Thoracic aorta (tissue), 2 donors: Measurements from ENCODE around the gene CLCNKA. TPM values are rescaled to one million over a fixed set of nuclear protein-coding genes. Genes with fewer than 3 reads are reported as not detected.

Source experiments
- ATAC-seq: fragments of 150-250 bp; one replicate; pipeline ENCODE4 v1.8.0; 2017; ENCODE audit warnings: low read depth; ENCODE audit not compliant: insufficient number of reproducible peaks, low FRiP score
- DNase-seq: peaks from one replicate; pipeline ENCODE4 v3.0.0-alpha.2; 2020; ENCODE audit warnings: low spot score
- H3K27ac ChIP-seq, 2 donors: fragments of 200-600 bp; sonication (generic); 1 replicate in 1 of 2; 2 replicates in 1 of 2; pipeline ENCODE4 v1.5.1; 2016; ENCODE audit warnings: mild to moderate bottlenecking in 2 of 2, moderate library complexity in 2 of 2
- H3K27me3 ChIP-seq: fragments of 200-600 bp; sonication (generic); replicated peaks from 2 replicates; pipeline ENCODE4 v1.6.0; 2016; ENCODE audit warnings: mild to moderate bottlenecking; ENCODE audit not compliant: insufficient read depth
- H3K36me3 ChIP-seq: fragments of 200-600 bp; sonication (generic); one replicate; pipeline ENCODE4 v1.5.1; 2016
- H3K4me1 ChIP-seq, 2 donors: fragments of 200-600 bp; sonication (generic); 1 replicate in 1 of 2; 2 replicates in 1 of 2; pipeline versions ENCODE4 v1.5.1 to v1.6.0; 2016; ENCODE audit warnings: low read depth in 2 of 2, mild to moderate bottlenecking in 1 of 2; ENCODE audit not compliant: control insufficient read depth in 1 of 2
- H3K4me3 ChIP-seq: fragments of 200-600 bp; sonication (generic); 2 replicates; pipeline ENCODE4 v1.5.1; 2016; ENCODE audit warnings: mild to moderate bottlenecking
- H3K9me3 ChIP-seq: fragments of 200-600 bp; sonication (generic); 2 replicates; pipeline ENCODE4 v1.5.1; 2016
- total RNA-seq, 2 donors: library from RNA; depleted of rRNA; stranded (reverse); fragments of >200 nt; gene quantifications; one replicate each; pipeline versions ENCODE4 v1.1.0 to v1.2.3, GENCODE V29; 2016
- TF ChIP-seq, protein P1 (sequence below): fragments of 200-600 bp; sonication (generic); IDR thresholded peaks from one replicate; pipeline ENCODE4 v1.5.1; 2019; ENCODE audit warnings: antibody characterized with exemption

Gene CLCNKA
- total RNA-seq, 2 donors from 2014 or later = 4.7 TPM; not detected in 1

DNA sequence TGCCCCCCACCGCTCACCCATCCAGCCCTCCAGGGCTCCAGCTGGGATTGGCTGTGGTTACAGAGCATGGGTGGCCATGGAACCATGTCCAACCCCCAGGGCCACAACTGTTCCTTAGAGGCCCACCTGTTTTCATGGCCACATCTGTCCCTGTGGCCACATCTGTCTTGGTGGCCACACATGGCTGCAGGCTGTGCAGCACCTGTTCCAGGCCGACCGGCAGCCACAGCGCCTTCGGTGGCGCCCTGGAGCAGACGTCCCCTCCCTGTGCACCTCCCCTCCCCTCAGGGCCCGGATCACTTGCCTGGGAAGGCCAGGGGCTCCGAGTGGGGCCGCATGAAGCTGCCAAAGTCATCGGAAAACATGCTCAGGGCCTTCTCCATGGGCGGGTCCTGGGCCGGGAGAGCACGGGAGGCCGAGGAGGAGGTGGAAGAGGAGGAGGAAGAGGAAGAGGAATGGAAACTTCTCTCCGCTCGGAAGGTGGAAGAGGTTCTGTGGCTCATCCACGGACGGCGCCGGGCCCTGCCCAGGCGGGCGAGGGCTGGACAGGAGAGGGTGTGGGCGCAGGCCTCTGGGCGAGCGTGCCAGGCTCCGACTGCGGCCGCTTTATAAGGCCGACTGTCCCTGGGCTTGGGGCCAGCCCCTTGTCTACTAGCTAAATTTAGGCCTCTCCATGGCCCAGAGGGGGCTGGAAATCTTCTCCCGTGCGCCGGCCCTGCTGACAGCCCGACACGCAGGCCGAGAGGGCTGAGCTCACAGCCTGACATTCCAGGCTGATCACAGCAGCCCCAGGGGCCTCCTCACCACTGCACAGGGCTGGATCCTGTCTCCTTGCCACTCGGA, 4.2 kb upstream of the CLCNKA start, which contains the start of gene HSPB7:
Gene HSPB7, minus strand, starts transcription at position 583 of the 843 bp plus-strand sequence. Its CDS starts 80 bp downstream, at position 503.
- peaks cover 8% of the 10 kb centered on the region for H3K36me3 ChIP-seq
- peak within 1 kb of the TSS; percentile 97 to 100 for H3K27ac ChIP-seq
- ATAC-seq (peak; percentile 8), DNase-seq (peak; percentile 65)
- H3K4me3 ChIP-seq = peak within 1 kb of the TSS; percentile 83
- H3K4me1 ChIP-seq = peaks cover 40 to 71% of the 10 kb centered on the region in 2 donors
- TF ChIP-seq, protein P1, sequence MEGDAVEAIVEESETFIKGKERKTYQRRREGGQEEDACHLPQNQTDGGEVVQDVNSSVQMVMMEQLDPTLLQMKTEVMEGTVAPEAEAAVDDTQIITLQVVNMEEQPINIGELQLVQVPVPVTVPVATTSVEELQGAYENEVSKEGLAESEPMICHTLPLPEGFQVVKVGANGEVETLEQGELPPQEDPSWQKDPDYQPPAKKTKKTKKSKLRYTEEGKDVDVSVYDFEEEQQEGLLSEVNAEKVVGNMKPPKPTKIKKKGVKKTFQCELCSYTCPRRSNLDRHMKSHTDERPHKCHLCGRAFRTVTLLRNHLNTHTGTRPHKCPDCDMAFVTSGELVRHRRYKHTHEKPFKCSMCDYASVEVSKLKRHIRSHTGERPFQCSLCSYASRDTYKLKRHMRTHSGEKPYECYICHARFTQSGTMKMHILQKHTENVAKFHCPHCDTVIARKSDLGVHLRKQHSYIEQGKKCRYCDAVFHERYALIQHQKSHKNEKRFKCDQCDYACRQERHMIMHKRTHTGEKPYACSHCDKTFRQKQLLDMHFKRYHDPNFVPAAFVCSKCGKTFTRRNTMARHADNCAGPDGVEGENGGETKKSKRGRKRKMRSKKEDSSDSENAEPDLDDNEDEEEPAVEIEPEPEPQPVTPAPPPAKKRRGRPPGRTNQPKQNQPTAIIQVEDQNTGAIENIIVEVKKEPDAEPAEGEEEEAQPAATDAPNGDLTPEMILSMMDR = peak; percentile 24
- H3K9me3 ChIP-seq = no peaks in the 10 kb centered on the region
- no peaks in the 10 kb centered on the region for H3K27me3 ChIP-seq

DNA sequence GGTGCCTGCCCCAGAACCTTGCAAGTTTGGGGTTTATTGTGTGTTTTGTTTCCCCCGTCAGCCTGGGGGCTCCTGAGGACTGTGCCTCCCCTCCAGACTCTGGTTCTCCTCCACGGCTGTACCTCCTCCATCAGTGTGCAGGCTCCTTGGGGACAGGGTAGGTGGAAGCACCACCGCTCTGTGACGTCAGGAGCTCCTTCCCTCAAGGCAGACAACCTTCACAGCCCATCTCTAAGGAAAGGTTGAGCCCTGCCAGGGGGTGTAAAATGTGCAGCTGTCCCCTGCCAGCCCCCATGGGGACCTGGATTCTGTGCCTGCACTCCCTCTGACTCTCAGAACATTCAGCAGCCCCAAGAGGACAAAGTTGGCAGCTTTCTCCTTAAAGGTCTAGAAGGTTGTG, 3.5 kb upstream of the CLCNKA start:
- DNase-seq (no peak), ATAC-seq (no peak)
- Histone ChIP-seq H3K4me1 (peaks cover 40 to 65% of the 10 kb centered on the region in 2 donors), H3K4me3 (peak overlapping the region; percentile 83), H3K9me3 (no peaks in the 10 kb centered on the region), H3K27ac (peak overlapping the region; percentile 97 to 100), H3K36me3 (peaks cover 8% of the 10 kb centered on the region), H3K27me3 (no peaks in the 10 kb centered on the region)
- TF ChIP-seq, protein P1 = no peak

DNA sequence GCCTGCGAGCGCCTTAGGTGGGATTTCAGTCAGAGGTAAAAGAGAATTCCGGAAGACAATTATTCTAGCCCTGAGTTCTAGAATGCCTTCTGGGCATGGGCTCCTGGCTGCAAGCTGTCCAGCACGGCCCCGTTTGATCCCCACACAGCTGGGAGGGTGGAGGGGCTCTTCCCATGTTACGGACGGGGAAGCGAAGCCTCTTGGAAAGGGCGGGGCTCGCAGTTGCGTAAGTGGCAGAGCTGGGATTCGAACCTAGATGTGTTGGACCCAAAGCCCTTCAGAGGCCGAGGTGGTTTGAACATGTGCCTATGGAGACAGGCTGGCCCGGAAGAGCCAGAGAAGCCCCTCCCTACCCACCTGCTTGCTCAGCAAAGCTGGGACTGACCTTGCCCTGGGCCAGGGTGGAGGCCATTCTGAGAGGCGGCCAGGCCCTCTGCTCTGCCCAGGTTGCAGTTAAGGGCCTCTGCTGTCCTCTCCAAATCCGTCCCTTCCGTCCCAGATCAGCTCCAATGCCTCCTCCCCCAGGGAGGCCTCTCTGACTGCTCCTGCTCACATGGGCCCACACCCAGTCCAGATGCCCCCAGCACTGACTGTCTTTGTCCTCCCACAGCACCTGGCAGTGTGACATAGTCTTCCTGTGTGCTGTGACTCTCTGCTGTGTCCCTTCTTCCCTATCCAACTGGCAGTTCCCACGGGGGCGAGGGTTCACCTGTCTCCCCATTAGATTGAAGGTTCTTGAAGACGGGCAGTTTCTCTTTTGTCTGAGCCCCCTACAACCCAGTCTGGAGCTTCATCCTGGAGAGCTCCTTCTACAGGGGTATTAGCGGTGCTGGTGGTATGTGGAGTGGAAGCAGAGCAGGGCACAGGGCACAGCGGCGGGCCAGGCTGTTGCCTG, 2.8 kb upstream of the CLCNKA start:
- DNase-seq (no peak), ATAC-seq (peak; percentile 3)
- TF ChIP-seq, protein P1 = no peak
- Histone ChIP-seq H3K36me3 (peaks cover 8% of the 10 kb centered on the region), H3K4me1 (peaks cover 33 to 58% of the 10 kb centered on the region in 2 donors), H3K27ac (peak overlapping the region; percentile 97 to 100), H3K4me3 (peak overlapping the region; percentile 83), H3K9me3 (no peaks in the 10 kb centered on the region), H3K27me3 (no peaks in the 10 kb centered on the region)

DNA sequence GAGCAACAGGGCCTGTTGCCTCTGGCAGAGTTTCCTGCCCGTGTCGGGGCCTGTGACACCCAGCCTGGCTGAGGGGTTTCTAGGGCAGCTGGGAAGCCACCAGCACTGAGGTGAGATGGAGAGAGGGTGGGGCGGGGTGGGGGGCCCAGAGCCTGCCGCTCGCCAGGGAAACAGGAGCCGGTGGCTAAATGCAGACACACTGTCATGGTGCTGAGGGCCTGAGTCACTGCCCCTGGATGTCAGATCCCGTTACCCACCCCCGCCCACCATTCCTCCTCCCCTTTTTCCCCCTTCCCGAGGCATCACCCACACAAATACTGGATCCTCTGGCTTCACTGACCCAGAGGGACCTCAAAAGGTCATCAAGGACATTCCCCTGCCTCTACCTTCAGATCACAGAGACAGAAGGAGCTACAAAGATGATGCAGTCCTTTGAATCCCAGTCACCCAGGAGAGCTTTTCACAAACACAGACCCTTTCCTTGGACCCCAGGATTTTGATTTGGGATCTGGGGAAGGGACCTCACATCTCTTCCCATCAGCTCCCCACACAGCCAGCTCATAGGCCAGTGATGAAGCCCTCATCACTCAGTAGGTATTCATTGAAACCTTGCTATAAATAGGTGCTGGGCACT, 2.1 kb upstream of the CLCNKA start:
- TF ChIP-seq, protein P1 = no peak
- DNase-seq (peak; percentile 56), ATAC-seq (peak; percentile 35)
- peak overlapping the region; percentile 83 for H3K4me3 ChIP-seq
- peaks cover 8% of the 10 kb centered on the region for H3K36me3 ChIP-seq
- no peaks in the 10 kb centered on the region for H3K27me3 ChIP-seq
- no peaks in the 10 kb centered on the region for H3K9me3 ChIP-seq
- H3K27ac ChIP-seq = peak overlapping the region; percentile 97 to 100
- H3K4me1 ChIP-seq = peaks cover 25 to 51% of the 10 kb centered on the region in 2 donors
